Kidney epithelial cell (primary cell): ENCODE results near the gene CSN2. TPM values are rescaled to one million over a fixed set of nuclear protein-coding genes. Genes with fewer than 3 reads are reported as not detected.

Source experiments
- DNase-seq: peaks from one replicate; pipeline ENCODE4 v3.0.0-alpha.2; 2010; ENCODE audit warnings: low read depth
- H3K27me3 ChIP-seq: 2 replicates; pipeline ENCODE4 v1.6.0; 2011; ENCODE audit warnings: low read length; ENCODE audit not compliant: control insufficient read depth, insufficient read depth
- H3K36me3 ChIP-seq: 2 replicates; pipeline ENCODE4 v1.5.1; 2011; ENCODE audit warnings: low read length; ENCODE audit not compliant: control insufficient read depth, insufficient read depth
- H3K4me3 ChIP-seq: 2 replicates; pipeline ENCODE4 v1.5.1; 2011; ENCODE audit warnings: low read depth, mild to moderate bottlenecking, control low read depth, low read length
- CTCF ChIP-seq: IDR thresholded peaks from 2 replicates; pipeline ENCODE4 v1.5.1; 2011; ENCODE audit warnings: mild to moderate bottlenecking, moderate library complexity, low read length, control low read depth, inconsistent platforms; ENCODE audit not compliant: insufficient read depth, poor library complexity, severe bottlenecking
- total RNA-seq: library from RNA; depleted of rRNA; stranded (reverse); fragments of >200 nt; gene quantifications from 2 replicates; pipeline ENCODE4 v1.2.3, GENCODE V29; 2015

CSN2 gene
- total RNA-seq, 1 donor from 2014 or later, result not detected

GRCh38 chr4:69920874-69921273, 44.7 kb downstream of the CSN2 start:
- Histone ChIP-seq H3K36me3 (no peaks in the 10 kb centered on the region), H3K27me3 (no peaks in the 10 kb centered on the region), H3K4me3 (no peak overlapping the region)
- DNase-seq, result no peak
- TF ChIP-seq CTCF, result no peak

GRCh38 chr4:69910016-69910782, 55.3 kb downstream of the CSN2 start:
- H3K4me3 ChIP-seq, result no peak overlapping the region
- no peak for DNase-seq
- H3K27me3 ChIP-seq, result no peaks in the 10 kb centered on the region
- TF ChIP-seq CTCF, result no peak
- no peaks in the 10 kb centered on the region for H3K36me3 ChIP-seq

- no peak for DNase-seq
- TF ChIP-seq CTCF, result no peak
- H3K36me3 ChIP-seq, result no peaks in the 10 kb centered on the region
- H3K4me3 ChIP-seq, result no peak overlapping the region
- H3K27me3 ChIP-seq, result no peaks in the 10 kb centered on the region
Observed at GRCh38 chr4:69909195-69909594, 56.3 kb downstream of the CSN2 start.

GRCh38 chr4:69907151-69907550, 58.4 kb downstream of the CSN2 start:
- no peak for DNase-seq
- Histone ChIP-seq H3K36me3 (no peaks in the 10 kb centered on the region), H3K4me3 (no peak overlapping the region), H3K27me3 (no peaks in the 10 kb centered on the region)
- no peak for TF ChIP-seq CTCF

Other genes starting within 250 kb of the CSN2 start
- not detected in 2 replicates for gene SULT1B1, start 205.1 kb downstream of the CSN2 start, total RNA-seq
- not detected in 2 replicates for gene SULT1E1, start 105.6 kb downstream of the CSN2 start, total RNA-seq
- not detected in 2 replicates for gene CSN1S1, start 34.7 kb downstream of the CSN2 start, total RNA-seq
- not detected in 2 replicates for gene STATH, start 30.2 kb upstream of the CSN2 start, total RNA-seq
- not detected in 2 replicates for gene HTN3, start 62.7 kb upstream of the CSN2 start, total RNA-seq
- not detected in 2 replicates for gene HTN1, start 84.7 kb upstream of the CSN2 start, total RNA-seq
- not detected in 2 replicates for gene PRR27, start 188.5 kb upstream of the CSN2 start, total RNA-seq
- not detected in 2 replicates for gene ODAM, start 230.0 kb upstream of the CSN2 start, total RNA-seq